SH-SY5Y (cell line): ENCODE results near the gene AEN.

Source experiments
- GATA2 ChIP-seq: IDR thresholded peaks from 2 replicates; pipeline ENCODE4 v1.6.1; 2011; ENCODE audit warnings: mild to moderate bottlenecking, low read depth, low read length
- GATA3 ChIP-seq: IDR thresholded peaks from 2 replicates; pipeline ENCODE4 v1.6.1; 2011; ENCODE audit warnings: low read depth, mild to moderate bottlenecking, low read length, moderate library complexity

Gene AEN

GRCh38 chr15:88648357-88649214 lies 27.4 kb downstream of the AEN start:
- no peak for TF ChIP-seq GATA3
- TF ChIP-seq GATA2: no peak

GRCh38 chr15:88649286-88649733 lies 28.2 kb downstream of the AEN start:
- no peak for TF ChIP-seq GATA3
- no peak for TF ChIP-seq GATA2

- TF ChIP-seq GATA3: no peak
- no peak for TF ChIP-seq GATA2
Observed at GRCh38 chr15:88649753-88650551, 28.8 kb downstream of the AEN start.

- TF ChIP-seq GATA2: no peak
- TF ChIP-seq GATA3: no peak
Observed at GRCh38 chr15:88650556-88650955, 29.4 kb downstream of the AEN start.

GRCh38 chr15:88651136-88651732 lies 30.1 kb downstream of the AEN start:
- no peak for TF ChIP-seq GATA2
- no peak for TF ChIP-seq GATA3

GRCh38 chr15:88651971-88652370 lies 30.8 kb downstream of the AEN start:
- no peak for TF ChIP-seq GATA3
- no peak for TF ChIP-seq GATA2

- TF ChIP-seq GATA3: no peak
- TF ChIP-seq GATA2: no peak
Observed at GRCh38 chr15:88652456-88653199, 31.5 kb downstream of the AEN start.

GRCh38 chr15:88653200-88654064 lies 32.3 kb downstream of the AEN start:
- TF ChIP-seq GATA2: no peak
- TF ChIP-seq GATA3: no peak

- TF ChIP-seq GATA3 (no peak), GATA2 (no peak)
Observed at GRCh38 chr15:88654430-88655102, 33.4 kb downstream of the AEN start.

GRCh38 chr15:88655103-88655553 lies 34.0 kb downstream of the AEN start:
- TF ChIP-seq GATA3 (no peak), GATA2 (no peak)

- TF ChIP-seq GATA2 (no peak), GATA3 (no peak)
Observed at GRCh38 chr15:88655800-88656488, 34.8 kb downstream of the AEN start.
